Measurements from ENCODE around the gene CFAP47. TPM values are rescaled to one million over a fixed set of nuclear protein-coding genes. Genes with fewer than 3 reads are reported as not detected.
"Not testable (repeated sequence)": the region's sequence is repeated elsewhere in the genome, so short reads cannot be mapped to it uniquely, and the experiment has no call there.

The CFAP47 gene
- total RNA-seq, result not detected in 2 replicates

GRCh38 chrX:35919536-35920309 lies at the start of gene CFAP47:
Gene CFAP47, plus strand, starts transcription at chrX:35919734. Its CDS starts 66 bp downstream, at chrX:35919800.
- intact Hi-C loops (cut with micrococcal nuclease), result no loop called here

- intact Hi-C loops (cut with micrococcal nuclease), result no loop called here
Measured at GRCh38 chrX:35880601-35881000, 38.9 kb upstream of the CFAP47 start.

GRCh38 chrX:35886135-35886534 lies 33.4 kb upstream of the CFAP47 start:
- intact Hi-C loops (cut with micrococcal nuclease), result no loop called here

- intact Hi-C loops (cut with micrococcal nuclease), result no loop called here
Measured at GRCh38 chrX:35890699-35891098, 28.8 kb upstream of the CFAP47 start.

- intact Hi-C loops (cut with micrococcal nuclease), result not testable (repeated sequence)
Measured at GRCh38 chrX:35986816-35987215, 67.3 kb downstream of the CFAP47 start.

- intact Hi-C loops (cut with micrococcal nuclease), result no loop called here
Measured at GRCh38 chrX:36007207-36007606, 87.7 kb downstream of the CFAP47 start.

GRCh38 chrX:36019125-36019524 lies 99.6 kb downstream of the CFAP47 start:
- intact Hi-C loops (cut with micrococcal nuclease), result no loop called here

GRCh38 chrX:36035550-36035949 lies 116.0 kb downstream of the CFAP47 start:
- intact Hi-C loops (cut with micrococcal nuclease), result no loop called here

GRCh38 chrX:36062778-36063177 lies 143.2 kb downstream of the CFAP47 start:
- intact Hi-C loops (cut with micrococcal nuclease), result no loop called here

GRCh38 chrX:36071061-36071460 lies 151.5 kb downstream of the CFAP47 start:
- intact Hi-C loops (cut with micrococcal nuclease), result no loop called here

GRCh38 chrX:36075009-36075408 lies 155.5 kb downstream of the CFAP47 start:
- intact Hi-C loops (cut with micrococcal nuclease), result not testable (repeated sequence)

- intact Hi-C loops (cut with micrococcal nuclease), result no loop called here
Measured at GRCh38 chrX:36083256-36083655, 163.7 kb downstream of the CFAP47 start.

- intact Hi-C loops (cut with micrococcal nuclease), result no loop called here
Measured at GRCh38 chrX:36087366-36087765, 167.8 kb downstream of the CFAP47 start.

- intact Hi-C loops (cut with micrococcal nuclease), result not testable (repeated sequence)
Measured at GRCh38 chrX:36088939-36089338, 169.4 kb downstream of the CFAP47 start.

GRCh38 chrX:36102425-36102824 lies 182.9 kb downstream of the CFAP47 start:
- intact Hi-C loops (cut with micrococcal nuclease), result no loop called here

GRCh38 chrX:36116222-36116621 lies 196.7 kb downstream of the CFAP47 start:
- intact Hi-C loops (cut with micrococcal nuclease), result no loop called here

GRCh38 chrX:36159254-36159653 lies 239.7 kb downstream of the CFAP47 start:
- intact Hi-C loops (cut with micrococcal nuclease), result no loop called here

GRCh38 chrX:36160081-36160480 lies 240.5 kb downstream of the CFAP47 start:
- intact Hi-C loops (cut with micrococcal nuclease), result no loop called here

- intact Hi-C loops (cut with micrococcal nuclease), result no loop called here
Measured at GRCh38 chrX:36198575-36198974, 279.0 kb downstream of the CFAP47 start.

GRCh38 chrX:36199928-36200327 lies 280.4 kb downstream of the CFAP47 start:
- intact Hi-C loops (cut with micrococcal nuclease), result no loop called here

- intact Hi-C loops (cut with micrococcal nuclease), result no loop called here
Measured at GRCh38 chrX:36214924-36215323, 295.4 kb downstream of the CFAP47 start.

- intact Hi-C loops (cut with micrococcal nuclease), result no loop called here
Measured at GRCh38 chrX:36218801-36219200, 299.3 kb downstream of the CFAP47 start.

- intact Hi-C loops (cut with micrococcal nuclease), result not testable (repeated sequence)
Measured at GRCh38 chrX:36234840-36235528, 315.4 kb downstream of the CFAP47 start.

Data from T-helper 1 cell treated with Interleukin-12 subunit alpha and Interleukin-12 subunit beta and Interleukin-4 antibody, amounts not matched to agents 30 ng/mL and 1 ng/mL, for 36 hours (primary cell).